Neural progenitor cell (in vitro differentiated cells): ENCODE results near the gene NMB. TPM values are rescaled to one million over a fixed set of nuclear protein-coding genes. Genes with fewer than 3 reads are reported as not detected.
A peak's percentile ranks its signal among the peaks of the same experiment; 100 is the strongest.

Experiments used
- DNase-seq: peaks from one replicate; pipeline ENCODE4 v3.0.0-alpha.2; 2016; ENCODE audit warnings: low spot score
- H2AFZ ChIP-seq: fragments of 200-600 bp; sonication (generic); replicated peaks from 2 replicates; pipeline ENCODE4 v1.6.1; 2016; ENCODE audit warnings: antibody characterized with exemption
- H3F3A ChIP-seq: fragments of 200-600 bp; sonication (generic); 2 replicates; pipeline ENCODE4 v1.6.1; 2016; ENCODE audit warnings: antibody characterized with exemption, low read depth
- H3K27ac ChIP-seq: fragments of 200-600 bp; sonication (generic); 2 replicates; pipeline ENCODE4 v1.5.1; 2016; ENCODE audit warnings: mild to moderate bottlenecking
- H3K27me3 ChIP-seq: fragments of 200-600 bp; sonication (generic); 2 replicates; pipeline ENCODE4 v1.6.1; 2016; ENCODE audit warnings: mild to moderate bottlenecking, moderate library complexity
- H3K36me3 ChIP-seq: fragments of 200-600 bp; sonication (generic); 2 replicates; pipeline ENCODE4 v1.5.1; 2016
- H3K4me1 ChIP-seq: fragments of 200-600 bp; sonication (generic); 2 replicates; pipeline ENCODE4 v1.6.1; 2016; ENCODE audit warnings: mixed run types
- H3K4me2 ChIP-seq: fragments of 200-600 bp; sonication (generic); 2 replicates; pipeline ENCODE4 v1.6.1; 2016
- H3K4me3 ChIP-seq: fragments of 200-600 bp; sonication (generic); 2 replicates; pipeline ENCODE4 v1.5.1; 2016
- H3K79me2 ChIP-seq: fragments of 200-600 bp; sonication (generic); 2 replicates; pipeline ENCODE4 v1.6.1; 2016; ENCODE audit warnings: low read depth
- H3K9ac ChIP-seq: fragments of 200-600 bp; sonication (generic); 2 replicates; pipeline ENCODE4 v1.6.1; 2016
- H3K9me3 ChIP-seq: fragments of 200-600 bp; sonication (generic); 2 replicates; pipeline ENCODE4 v1.5.1; 2016; ENCODE audit warnings: low read depth
- H4K20me1 ChIP-seq: fragments of 200-600 bp; sonication (generic); 2 replicates; pipeline ENCODE4 v1.6.1; 2016; ENCODE audit warnings: low read depth
- H3K27ac Mint-ChIP-seq: 3 replicates; pipeline ENCODE4 v1.8.0; 2021; ENCODE audit warnings: mixed read lengths
- H3K27me3 Mint-ChIP-seq: 2 replicates; pipeline ENCODE4 v1.8.0; 2022; ENCODE audit warnings: low read depth, mild to moderate bottlenecking, inconsistent platforms, moderate library complexity, mixed read lengths; ENCODE audit not compliant: insufficient read depth
- H3K36me3 Mint-ChIP-seq: 3 replicates; pipeline ENCODE4 v1.8.0; 2021; ENCODE audit warnings: mixed read lengths
- H3K4me1 Mint-ChIP-seq: 3 replicates; pipeline ENCODE4 v1.8.0; 2021; ENCODE audit warnings: mixed read lengths
- H3K4me3 Mint-ChIP-seq: 3 replicates; pipeline ENCODE4 v1.8.0; 2021; ENCODE audit warnings: mild to moderate bottlenecking, moderate library complexity, mixed read lengths
- H3K9me3 Mint-ChIP-seq: 3 replicates; pipeline ENCODE4 v1.8.0; 2020; ENCODE audit warnings: mixed read lengths
- EZH2 ChIP-seq: fragments of 200-600 bp; sonication (generic); IDR thresholded peaks from 2 replicates; pipeline ENCODE4 v1.6.1; 2017; ENCODE audit warnings: antibody characterized with exemption, mild to moderate bottlenecking, moderate library complexity
- EZH2phosphoT487 ChIP-seq: fragments of 200-600 bp; sonication (generic); IDR thresholded peaks from 2 replicates; pipeline ENCODE4 v1.6.1; 2017; ENCODE audit warnings: antibody characterized with exemption
- total RNA-seq: library from RNA; depleted of rRNA; stranded (reverse); fragments of >200 nt; gene quantifications from 2 replicates; pipeline ENCODE4 v1.2.3, GENCODE V29; 2015; ENCODE audit warnings: low replicate concordance
- TF ChIP-seq, protein P1 (sequence below): fragments of 200-600 bp; sonication (generic); IDR thresholded peaks from 2 replicates; pipeline ENCODE4 v1.5.1; 2017; ENCODE audit warnings: antibody characterized with exemption, mild to moderate bottlenecking

The NMB gene
- total RNA-seq, 1 donor from 2014 or later, result 0.24 TPM

DNA sequence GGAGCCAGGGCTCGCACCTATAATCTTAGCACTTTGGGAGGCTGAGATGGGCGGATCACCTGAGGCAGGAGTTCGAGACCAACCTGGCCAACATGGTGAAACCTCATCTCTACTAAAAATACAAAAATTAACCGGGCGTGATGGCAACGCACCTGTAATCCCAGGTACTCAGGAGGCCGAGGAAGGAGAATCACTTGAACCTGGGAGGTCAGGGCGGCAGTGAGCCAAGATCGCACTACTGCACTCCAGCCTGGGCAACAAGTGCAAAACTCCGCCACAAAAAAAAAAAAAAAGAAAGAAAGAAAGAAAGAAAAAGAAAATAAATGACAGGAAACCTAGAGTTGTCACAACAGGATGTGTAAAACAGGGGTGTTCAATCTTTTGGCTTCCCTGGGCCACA lies 3.0 kb upstream of the NMB start:
- no peak overlapping the region for H3K27ac ChIP-seq
- DNase-seq, result no peak
- peaks cover 16% of the 10 kb centered on the region for H3K4me1 ChIP-seq
- Mint-ChIP-seq H3K27ac (no peak overlapping the region), H3K27me3 (no peaks in the 10 kb centered on the region), H3K9me3 (no peaks in the 10 kb centered on the region), H3K4me1 (peaks cover 27% of the 10 kb centered on the region), H3K36me3 (peaks cover 9% of the 10 kb centered on the region), H3K4me3 (no peak overlapping the region)
- no peak overlapping the region for H3K9ac ChIP-seq
- no peak overlapping the region for H3K4me3 ChIP-seq
- TF ChIP-seq EZH2 (no peak), EZH2phosphoT487 (no peak)
- TF ChIP-seq, protein P1, sequence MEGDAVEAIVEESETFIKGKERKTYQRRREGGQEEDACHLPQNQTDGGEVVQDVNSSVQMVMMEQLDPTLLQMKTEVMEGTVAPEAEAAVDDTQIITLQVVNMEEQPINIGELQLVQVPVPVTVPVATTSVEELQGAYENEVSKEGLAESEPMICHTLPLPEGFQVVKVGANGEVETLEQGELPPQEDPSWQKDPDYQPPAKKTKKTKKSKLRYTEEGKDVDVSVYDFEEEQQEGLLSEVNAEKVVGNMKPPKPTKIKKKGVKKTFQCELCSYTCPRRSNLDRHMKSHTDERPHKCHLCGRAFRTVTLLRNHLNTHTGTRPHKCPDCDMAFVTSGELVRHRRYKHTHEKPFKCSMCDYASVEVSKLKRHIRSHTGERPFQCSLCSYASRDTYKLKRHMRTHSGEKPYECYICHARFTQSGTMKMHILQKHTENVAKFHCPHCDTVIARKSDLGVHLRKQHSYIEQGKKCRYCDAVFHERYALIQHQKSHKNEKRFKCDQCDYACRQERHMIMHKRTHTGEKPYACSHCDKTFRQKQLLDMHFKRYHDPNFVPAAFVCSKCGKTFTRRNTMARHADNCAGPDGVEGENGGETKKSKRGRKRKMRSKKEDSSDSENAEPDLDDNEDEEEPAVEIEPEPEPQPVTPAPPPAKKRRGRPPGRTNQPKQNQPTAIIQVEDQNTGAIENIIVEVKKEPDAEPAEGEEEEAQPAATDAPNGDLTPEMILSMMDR, result no peak
- peaks cover 19% of the 10 kb centered on the region for H3K27me3 ChIP-seq
- no peak overlapping the region for H3K4me2 ChIP-seq
- H2AFZ ChIP-seq, result no peak overlapping the region
- peaks cover 38% of the 10 kb centered on the region for H3F3A ChIP-seq
- peaks cover 4% of the 10 kb centered on the region for H4K20me1 ChIP-seq
- H3K36me3 ChIP-seq, result no peaks in the 10 kb centered on the region
- H3K79me2 ChIP-seq, result no peaks in the 10 kb centered on the region
- H3K9me3 ChIP-seq, result no peaks in the 10 kb centered on the region

DNA sequence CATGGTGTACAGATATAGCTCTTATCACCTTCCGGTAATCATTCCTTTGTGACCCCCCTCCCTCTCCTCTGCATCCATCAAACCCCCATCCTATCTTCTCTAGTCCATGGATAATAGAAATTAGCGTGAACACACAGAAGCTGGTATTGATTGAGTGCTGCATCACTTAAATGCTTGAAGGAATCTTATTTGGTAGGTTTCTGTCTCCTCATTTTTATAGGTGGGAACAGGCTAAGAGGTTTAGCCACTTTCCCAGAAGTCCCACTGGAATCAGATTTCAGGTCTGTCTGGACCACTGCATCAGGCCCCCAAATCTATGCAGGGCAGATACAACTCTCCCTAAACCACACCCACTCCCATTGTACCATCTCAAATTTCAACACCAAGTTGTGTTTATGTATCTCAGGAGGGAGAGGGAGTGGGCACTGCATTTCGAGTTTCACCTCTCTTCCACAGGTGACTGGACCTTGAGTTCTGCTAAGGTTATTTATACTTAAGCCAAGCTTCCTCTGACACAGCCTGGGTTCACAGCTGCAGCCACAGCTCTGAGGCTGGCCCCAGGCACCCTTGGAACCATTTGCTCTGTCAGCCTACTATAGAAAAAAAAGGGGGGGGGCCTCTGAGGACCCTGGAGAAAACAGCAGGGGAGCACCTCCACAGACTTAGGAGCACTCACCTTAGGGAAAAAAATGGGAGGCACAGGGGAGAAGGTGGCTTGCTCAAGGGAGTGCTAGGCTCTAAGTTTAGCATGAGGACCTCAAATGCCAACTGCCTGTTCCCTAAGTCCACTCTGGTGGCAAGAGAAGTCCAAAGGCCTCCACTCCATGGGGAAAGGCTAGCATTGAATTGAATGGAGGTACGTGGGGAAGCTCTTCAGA lies 2.1 kb upstream of the NMB start:
- no peak overlapping the region for H3K9ac ChIP-seq
- H3K9me3 ChIP-seq, result no peaks in the 10 kb centered on the region
- H3K4me3 ChIP-seq, result no peak overlapping the region
- H4K20me1 ChIP-seq, result peaks cover 4% of the 10 kb centered on the region
- no peak overlapping the region for H3K4me2 ChIP-seq
- peaks cover 16% of the 10 kb centered on the region for H3K4me1 ChIP-seq
- H3K36me3 ChIP-seq, result no peaks in the 10 kb centered on the region
- Mint-ChIP-seq H3K27ac (no peak overlapping the region), H3K4me3 (no peak overlapping the region), H3K4me1 (peaks cover 27% of the 10 kb centered on the region), H3K36me3 (peaks cover 4% of the 10 kb centered on the region), H3K27me3 (no peaks in the 10 kb centered on the region), H3K9me3 (no peaks in the 10 kb centered on the region)
- no peaks in the 10 kb centered on the region for H3K79me2 ChIP-seq
- H2AFZ ChIP-seq, result no peak overlapping the region
- no peak for DNase-seq
- TF ChIP-seq EZH2, result no peak
- TF ChIP-seq, protein P1, result no peak
- no peak for TF ChIP-seq EZH2phosphoT487
- H3F3A ChIP-seq, result peaks cover 41% of the 10 kb centered on the region
- H3K27me3 ChIP-seq, result peaks cover 20% of the 10 kb centered on the region
- no peak overlapping the region for H3K27ac ChIP-seq

DNA sequence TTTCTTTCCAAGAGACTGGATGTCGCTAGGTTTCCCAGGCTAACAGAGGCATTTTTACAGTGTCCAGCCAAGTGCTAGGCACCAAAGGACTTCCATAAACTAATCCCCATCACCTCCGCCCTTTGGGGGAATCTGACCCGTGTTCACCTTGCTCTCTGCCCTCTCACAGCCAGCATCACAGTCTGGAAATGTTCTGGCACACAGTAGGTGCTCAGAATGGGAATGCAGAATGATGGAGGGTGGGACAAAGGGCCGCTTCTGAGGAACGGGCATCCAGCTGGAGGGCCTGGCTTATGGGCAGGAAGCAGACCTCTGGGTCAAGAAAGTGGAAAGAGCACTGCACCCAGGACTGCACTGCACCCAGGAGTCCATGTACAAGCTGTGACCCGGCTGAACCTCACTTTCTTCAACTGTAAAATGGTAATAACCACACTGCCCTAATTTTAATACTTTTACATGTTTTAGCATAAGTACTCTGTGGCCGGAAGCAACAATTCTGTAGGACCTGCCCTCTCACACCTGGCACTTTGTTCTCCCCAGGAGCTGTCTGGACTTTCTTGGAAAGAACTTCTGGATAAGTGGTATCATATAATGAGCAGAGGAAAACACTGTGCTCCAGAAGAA lies 901 bp upstream of the NMB start:
- no peaks in the 10 kb centered on the region for H3K9me3 ChIP-seq
- H4K20me1 ChIP-seq, result peaks cover 4% of the 10 kb centered on the region
- H3F3A ChIP-seq, result peaks cover 51% of the 10 kb centered on the region
- peak overlapping the region; percentile 59 for H3K4me3 ChIP-seq
- no peak for DNase-seq
- H3K79me2 ChIP-seq, result peaks cover 1% of the 10 kb centered on the region
- no peaks in the 10 kb centered on the region for H3K36me3 ChIP-seq
- H2AFZ ChIP-seq, result no peak overlapping the region
- TF ChIP-seq, protein P1, result no peak
- TF ChIP-seq EZH2 (no peak), EZH2phosphoT487 (no peak)
- Mint-ChIP-seq H3K27ac (no peak overlapping the region), H3K27me3 (no peaks in the 10 kb centered on the region), H3K36me3 (no peaks in the 10 kb centered on the region), H3K4me3 (peak overlapping the region; percentile 78), H3K9me3 (no peaks in the 10 kb centered on the region), H3K4me1 (peaks cover 27% of the 10 kb centered on the region)
- H3K4me1 ChIP-seq, result peaks cover 16% of the 10 kb centered on the region
- H3K27ac ChIP-seq, result no peak overlapping the region
- peaks cover 20% of the 10 kb centered on the region for H3K27me3 ChIP-seq
- no peak overlapping the region for H3K9ac ChIP-seq
- peak overlapping the region; percentile 88 for H3K4me2 ChIP-seq
